Sigmoid colon (tissue), 4 donors: ENCODE measurements around the gene ZNF768.

ENCODE experiments used
- CTCF ChIP-seq, 4 experiments: fragments of 450-650 bp in 3 of 4; fragments of 200-600 bp in 1 of 4; IDR thresholded peaks; one replicate each; pipeline ENCODE4 v1.5.1; 2016 to 2019; ENCODE audit warnings: antibody characterized with exemption in 4 of 4, mild to moderate bottlenecking in 3 of 4, moderate library complexity in 2 of 4
- EP300 ChIP-seq, 4 donors: sonication (generic); formaldehyde crosslinking; IDR thresholded peaks; one replicate each; pipeline ENCODE4 v1.6.1; 2017; ENCODE audit warnings: antibody characterized with exemption in 4 of 4
- POLR2A ChIP-seq, 2 donors: fragments of 450-650 bp; IDR thresholded peaks; one replicate each; pipeline ENCODE4 v1.6.1; 2016; ENCODE audit warnings: antibody characterized with exemption in 2 of 2, mild to moderate bottlenecking in 2 of 2, moderate library complexity in 2 of 2
- POLR2AphosphoS5 ChIP-seq, 4 donors: sonication (generic); formaldehyde crosslinking; IDR thresholded peaks; one replicate each; pipeline ENCODE4 v1.6.1; 2017; ENCODE audit warnings: antibody characterized with exemption in 4 of 4

GRCh38 chr16:30515275-30515674 lies 11.1 kb downstream of the ZNF768 start:
- TF ChIP-seq CTCF (IDR thresholded peaks at IDR 0.05) (no peak), POLR2A (IDR thresholded peaks at IDR 0.05) (no peak), POLR2AphosphoS5 (IDR thresholded peaks at IDR 0.05) (no peak), EP300 (IDR thresholded peaks at IDR 0.05) (no peak)
